Stimulated activated CD8-positive, alpha-beta memory T cell treated with anti-CD3 and anti-CD28 coated beads, Interleukin-2, amount 100 ng/mL, for 1 hour (primary cell): ENCODE results near the gene FOS.

ENCODE experiments used
- DNase-seq, 2 donors: peaks; one replicate each; pipeline ENCODE4 v3.0.0-alpha.2; 2020; ENCODE audit warnings: low read depth in 2 of 2

Gene FOS

GRCh38 chr14:75250800-75251199 lies 27.8 kb upstream of the FOS start:
- DNase-seq, result no peak

DNA sequence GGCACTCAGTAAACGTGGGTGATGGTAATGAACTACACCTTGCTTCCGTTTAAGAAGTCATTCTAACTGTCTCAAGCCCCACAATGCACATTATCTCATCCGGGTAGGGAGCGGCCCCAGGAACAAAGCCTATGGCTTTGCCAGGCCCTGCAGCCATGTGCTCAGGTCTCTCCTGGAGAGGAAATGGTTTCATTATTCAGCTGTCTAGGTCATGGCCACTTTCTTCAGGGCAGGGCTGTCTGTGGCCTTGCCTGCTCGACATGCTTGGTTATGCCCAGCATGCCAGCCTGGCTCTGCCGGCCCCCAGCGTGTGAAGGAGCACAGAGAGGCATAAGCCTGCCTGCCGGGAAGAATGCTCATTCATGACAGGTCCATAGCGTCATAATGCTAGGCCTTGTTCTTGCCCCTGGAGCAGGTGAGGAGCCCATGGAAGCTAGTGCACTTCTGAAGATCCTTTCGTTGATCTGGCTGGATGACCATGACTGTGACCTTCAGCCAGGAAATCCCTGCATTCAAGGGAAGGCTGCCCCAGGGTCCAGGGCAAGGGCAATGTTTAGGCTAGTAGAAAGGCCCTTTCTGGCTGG lies 26.3 kb upstream of the FOS start:
- DNase-seq, result no peak

- DNase-seq, result no peak
These were observed 24.2 kb upstream of the FOS start for GRCh38 chr14:75254381-75254822.

DNA sequence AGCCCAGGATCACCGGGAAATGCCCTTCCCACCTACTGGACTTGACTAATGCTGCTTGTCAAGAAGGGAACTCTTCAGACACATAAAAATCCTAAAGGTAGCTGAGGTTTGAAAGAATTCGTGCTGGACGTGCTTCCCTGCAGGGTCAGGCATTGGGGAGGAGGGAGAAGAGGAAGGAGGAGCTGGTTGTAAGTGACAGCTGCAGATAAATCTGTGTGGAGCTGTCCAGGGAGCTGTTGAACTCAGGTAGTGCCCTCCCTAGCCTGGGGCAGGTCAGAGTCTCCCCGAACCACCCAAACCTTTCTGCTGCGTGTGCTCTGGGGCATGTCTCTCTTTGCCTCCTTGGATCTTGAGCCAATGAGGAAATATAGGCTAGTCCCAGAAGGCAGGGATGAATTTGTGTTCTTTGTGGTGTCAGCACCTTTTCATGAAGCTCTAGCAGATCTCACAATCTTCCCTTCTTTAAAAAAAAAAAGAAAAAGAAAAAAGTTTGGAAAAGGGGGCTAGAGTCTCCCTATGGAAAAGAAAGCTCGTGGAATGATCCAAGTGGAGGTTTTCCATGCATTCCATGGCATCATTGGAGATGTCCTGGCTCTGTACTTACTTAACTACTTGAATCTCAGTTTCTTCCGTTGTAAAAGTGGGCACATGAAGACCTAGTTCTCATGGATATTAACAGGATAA lies 23.6 kb upstream of the FOS start:
- no peak for DNase-seq

- no peak for DNase-seq
These were observed 20.4 kb upstream of the FOS start for GRCh38 chr14:75258079-75258802.

DNA sequence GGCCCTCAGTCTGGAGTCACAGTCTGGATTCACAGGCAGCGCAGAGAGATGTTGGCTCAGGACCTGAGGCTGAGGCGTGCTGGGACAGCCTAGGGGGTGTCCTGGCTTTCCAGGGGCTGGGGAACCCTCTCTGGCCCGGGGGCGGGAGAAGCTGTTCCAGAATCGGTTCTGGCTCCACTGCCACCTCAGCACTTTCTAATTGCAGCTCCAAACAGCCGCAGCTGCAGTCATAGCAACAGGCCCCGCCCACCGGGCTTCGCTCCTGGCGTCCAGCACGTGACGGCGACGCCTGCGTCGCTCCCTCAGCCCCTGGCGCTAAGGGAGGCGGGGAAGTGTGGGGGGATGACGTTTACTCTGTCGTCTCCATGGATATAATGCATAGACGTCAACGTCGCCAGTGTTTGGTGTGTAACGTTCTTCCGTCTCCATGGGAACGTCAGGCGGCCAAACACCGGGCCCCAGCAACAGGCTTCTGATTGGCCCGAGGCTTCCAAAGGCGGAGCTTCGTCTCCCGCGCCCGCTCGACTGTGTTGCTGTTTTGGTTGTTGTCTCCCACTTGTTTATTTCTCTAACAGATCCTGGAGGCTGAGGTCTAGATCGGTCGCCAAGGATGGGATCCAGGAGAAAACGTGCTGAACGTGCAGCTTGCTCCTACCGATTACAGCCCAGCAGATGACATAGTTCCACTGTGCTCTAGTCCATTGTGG lies 19.7 kb upstream of the FOS start:
- DNase-seq, result peak; percentile 100

DNA sequence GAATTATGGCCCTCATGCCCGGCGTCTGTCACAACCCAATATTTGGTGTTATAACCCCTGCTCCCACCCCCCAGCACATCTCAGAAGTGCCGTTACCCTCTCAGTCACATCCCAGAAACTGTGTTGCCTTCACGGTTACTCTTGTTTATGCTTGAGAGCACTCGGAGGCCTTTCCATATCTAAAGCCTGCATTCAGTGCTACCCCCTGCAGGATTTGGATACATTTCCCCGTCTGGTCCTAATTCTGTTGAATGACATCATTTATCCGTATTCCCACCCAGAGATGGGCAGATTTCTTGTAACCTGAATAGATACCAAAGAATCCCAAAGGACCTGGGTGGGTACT lies 19.1 kb upstream of the FOS start:
- DNase-seq, result no peak

DNA sequence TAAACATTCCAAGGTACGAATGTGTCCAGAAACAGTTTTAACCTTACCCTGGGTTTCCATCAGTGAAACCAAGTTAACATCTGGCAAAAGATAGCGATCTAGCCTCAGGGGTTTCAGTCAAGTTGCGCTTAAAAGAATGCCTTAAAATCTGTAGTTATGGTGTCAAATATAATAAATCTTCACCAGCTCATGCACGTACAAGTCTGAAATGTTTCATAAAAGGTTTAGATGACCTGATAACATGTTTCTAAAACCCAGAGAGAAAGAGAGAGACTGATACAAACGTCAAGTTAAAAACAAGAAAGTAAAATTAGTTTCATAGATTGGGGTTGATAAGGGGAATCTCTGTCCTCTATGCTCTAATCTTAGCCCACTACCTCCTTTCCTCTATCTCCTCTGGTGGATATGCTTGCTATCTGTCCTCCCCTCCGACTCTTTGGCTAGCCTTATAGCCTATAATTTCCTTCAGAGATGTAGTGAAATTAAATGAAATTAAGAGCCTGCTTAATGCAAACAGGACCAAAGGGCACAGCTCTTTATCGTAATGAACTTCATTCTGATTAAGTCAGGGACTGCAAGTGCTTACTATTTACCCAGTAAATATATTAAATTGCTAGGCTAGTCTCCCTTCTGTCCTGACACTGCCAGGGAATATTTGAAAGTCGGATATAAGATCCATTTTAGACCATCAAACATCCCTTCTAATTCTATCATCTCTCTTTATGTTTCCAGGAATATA lies 18.4 kb upstream of the FOS start:
- DNase-seq, result no peak

- DNase-seq, result no peak
These were observed 16.8 kb upstream of the FOS start for GRCh38 chr14:75261820-75262219.

GRCh38 chr14:75262641-75263040 lies 16.0 kb upstream of the FOS start:
- no peak for DNase-seq

DNA sequence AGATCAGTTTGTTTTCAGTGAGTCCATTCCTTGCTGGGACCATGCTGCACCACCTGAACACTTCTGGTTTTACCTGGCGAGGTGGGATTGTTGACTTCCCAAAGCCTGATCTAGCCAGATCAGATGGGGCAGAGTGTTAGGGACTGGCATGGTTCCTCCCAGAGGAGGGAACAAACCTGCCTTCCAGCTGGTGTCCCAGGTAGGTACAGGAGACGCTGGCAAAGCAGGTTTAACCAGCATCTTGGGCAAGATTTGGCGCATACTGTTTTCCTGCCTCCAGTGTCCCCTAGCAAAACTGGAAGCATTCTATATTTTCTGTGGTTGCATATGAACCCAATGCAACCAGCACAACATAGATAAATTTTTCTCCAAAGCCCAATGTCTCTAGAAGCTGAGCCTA lies 14.6 kb upstream of the FOS start:
- DNase-seq, result no peak

- no peak for DNase-seq
These were observed 11.4 kb upstream of the FOS start for GRCh38 chr14:75267141-75267721.

GRCh38 chr14:75268633-75269550 lies 9.7 kb upstream of the FOS start:
- DNase-seq, result no peak

DNA sequence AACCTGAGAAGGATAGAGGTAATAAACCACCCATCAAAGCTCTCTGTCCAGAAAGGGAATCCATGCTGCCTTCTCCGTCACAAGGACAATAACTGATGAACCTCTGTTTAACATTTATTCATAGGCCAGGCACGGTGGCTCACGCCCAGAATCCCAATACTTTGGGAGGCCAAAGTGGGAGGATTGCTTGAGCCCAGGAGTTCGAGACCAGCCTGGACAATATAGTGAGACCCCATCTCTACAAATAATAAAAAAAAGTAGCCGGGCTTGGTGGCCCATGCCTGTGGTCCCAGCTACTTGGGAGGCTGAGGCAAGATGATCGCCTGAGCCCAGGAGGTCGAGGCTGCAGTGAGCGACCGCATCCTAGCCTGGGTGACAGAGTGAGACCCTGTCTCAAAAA lies 7.1 kb upstream of the FOS start:
- DNase-seq, result no peak

DNA sequence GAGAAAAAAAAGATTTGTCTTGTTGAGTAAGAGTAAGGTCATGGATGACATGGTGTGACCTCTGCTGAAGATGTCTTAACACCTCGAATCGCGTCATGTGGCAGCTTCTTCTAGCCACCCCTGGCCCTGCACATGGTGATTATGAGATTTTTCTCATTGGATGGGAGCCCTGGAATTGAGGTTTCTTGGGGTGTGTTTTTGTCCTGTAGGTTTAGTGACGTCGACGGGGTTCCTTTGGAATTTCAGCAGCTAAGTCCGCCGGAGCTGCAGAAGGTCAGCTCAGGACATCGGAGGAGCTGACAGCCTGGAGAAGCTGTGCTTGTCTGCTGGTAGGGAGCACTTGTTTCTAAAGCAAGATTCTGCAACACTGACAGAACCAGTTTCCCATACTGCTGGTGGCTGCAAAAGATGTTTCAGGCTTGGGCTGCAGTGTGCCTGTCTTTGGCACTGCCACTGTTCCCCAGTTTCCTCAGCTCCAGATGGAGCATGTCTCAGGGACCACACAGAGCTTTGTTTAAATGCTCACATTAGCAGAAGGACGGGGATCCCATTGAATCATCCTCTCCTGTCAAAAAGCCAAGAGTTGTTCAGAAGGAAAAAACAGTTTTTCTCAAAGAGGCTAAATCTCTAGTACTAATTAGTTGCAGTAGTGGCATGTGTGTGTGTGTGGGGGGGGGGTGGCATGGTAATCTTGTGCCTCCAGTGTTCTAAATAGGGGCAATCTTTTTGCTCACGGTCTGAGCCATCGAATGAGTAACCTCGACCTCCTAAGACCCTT lies 5.2 kb upstream of the FOS start:
- no peak for DNase-seq

DNA sequence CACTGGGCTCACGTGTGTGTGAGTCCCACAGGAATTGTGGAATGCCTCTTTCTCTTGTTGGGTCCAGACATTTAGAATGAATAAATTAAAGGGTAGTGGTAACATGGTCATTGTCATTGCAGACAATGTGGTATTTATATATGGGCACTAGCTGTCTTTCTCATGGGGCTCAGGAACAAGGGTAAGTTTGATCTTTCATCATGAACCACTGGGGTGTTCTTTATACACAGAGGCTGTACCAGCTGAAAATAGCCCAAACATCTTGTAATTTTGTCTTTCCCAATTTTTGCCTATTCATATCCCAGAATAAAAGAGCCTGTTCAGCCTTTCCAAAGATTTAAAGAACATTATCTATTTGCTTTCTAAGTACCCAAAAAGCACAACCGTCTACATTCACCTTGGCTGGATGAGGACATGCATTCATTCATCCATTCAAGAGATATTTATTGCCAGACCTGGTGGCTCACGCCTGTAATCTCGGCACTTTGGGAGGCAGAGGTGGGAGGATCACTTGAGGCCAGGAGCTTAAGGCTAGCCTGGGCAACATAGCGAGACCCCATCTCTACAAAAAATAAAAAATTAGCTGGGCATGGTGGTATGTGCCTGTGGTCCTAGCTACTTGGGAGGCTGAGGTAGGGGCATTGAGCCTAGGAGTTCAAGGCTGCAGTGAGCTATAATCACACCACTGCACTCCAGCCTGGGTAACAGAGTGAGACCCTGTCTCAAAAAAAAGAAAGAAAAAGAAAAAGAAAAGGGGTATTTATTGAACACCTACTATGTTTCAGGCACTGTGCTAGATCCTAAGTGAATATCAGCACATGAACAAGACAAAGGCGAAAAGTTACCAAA lies 4.4 kb upstream of the FOS start:
- no peak for DNase-seq

DNA sequence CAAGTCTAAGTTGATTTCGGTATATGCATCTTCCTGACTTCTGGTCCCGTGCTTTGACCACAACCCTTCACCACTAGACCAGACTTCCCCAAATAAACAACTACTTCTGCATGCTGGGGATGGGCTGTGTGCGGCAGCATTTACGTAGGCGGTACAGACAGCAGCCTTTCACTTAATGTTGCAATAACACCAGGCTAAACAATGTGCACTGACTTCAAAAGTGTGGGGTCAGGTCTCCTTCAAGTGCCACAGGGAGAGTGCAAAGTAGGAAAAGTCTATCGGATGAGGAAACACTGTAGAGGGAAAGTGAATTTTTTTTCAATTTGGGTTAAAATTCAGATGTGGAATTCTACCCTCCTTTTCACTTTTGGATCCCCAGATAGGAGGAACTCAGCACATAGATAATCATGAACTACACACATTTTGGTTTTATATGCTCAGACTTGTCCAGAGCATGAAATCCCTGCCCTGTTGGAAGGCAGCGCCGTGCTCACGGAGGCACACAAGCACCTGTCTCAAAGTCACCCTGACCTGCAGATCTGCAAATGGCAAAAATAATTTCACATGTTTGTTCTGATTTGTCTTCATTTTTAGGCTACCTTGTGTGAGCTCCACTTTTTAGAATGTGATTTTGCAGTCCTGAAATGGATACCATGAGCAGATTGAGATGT lies 3.6 kb upstream of the FOS start:
- no peak for DNase-seq

DNA sequence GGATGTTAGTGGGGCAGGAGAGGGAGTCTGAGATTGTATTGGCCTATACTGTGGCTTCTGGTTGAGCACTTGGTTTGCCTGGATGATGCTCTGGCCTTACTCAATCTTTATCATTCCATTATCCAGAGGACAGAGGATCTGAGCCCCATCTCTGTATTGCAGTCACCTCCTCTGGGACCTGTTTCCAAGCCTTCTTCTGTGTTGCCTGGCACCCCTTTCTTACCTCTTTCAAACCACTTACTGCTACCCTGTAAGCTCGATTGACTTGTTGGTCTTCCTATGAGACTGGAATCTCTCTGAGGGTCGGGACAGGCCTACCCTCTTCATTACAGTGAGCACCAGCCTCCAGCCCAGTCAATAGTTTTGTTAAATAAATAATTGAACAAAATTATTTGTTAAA lies 3.0 kb upstream of the FOS start:
- DNase-seq, result no peak
